GM13977 (cell line): ENCODE measurements around the gene RPN2.

Source experiments
- DNase-seq: peaks from one replicate; pipeline ENCODE4 v3.0.0; 2012; ENCODE audit warnings: low spot score
- CTCF ChIP-seq: IDR thresholded peaks from 2 replicates; pipeline ENCODE4 v1.5.1; 2012; ENCODE audit warnings: mild to moderate bottlenecking, control low read depth; ENCODE audit not compliant: insufficient read depth; ENCODE audit errors: extremely low read depth, missing control alignments
- in situ Hi-C: fragments of 300-500 bp; cut with MboI; formaldehyde crosslinking; loops from one replicate; pipeline ENCODE4 v1.12.0; 2022; ENCODE audit warnings: low sequenced_read_pairs, low pct_unique_long_range_greater_than_20kb, mixed read lengths, inconsistent platforms; ENCODE audit not compliant: unreplicated experiment

RPN2 gene

GRCh38 chr20:37207171-37207570 lies 28.0 kb downstream of the RPN2 start:
- DNase-seq, result no peak
- in situ Hi-C loops, result no loop called here
- no peak for TF ChIP-seq CTCF

GRCh38 chr20:37209193-37209592 lies 30.1 kb downstream of the RPN2 start:
- no peak for TF ChIP-seq CTCF
- DNase-seq, result no peak
- in situ Hi-C loops, result no loop called here

- TF ChIP-seq CTCF, result no peak
- in situ Hi-C loops, result no loop called here
- no peak for DNase-seq
Measured at GRCh38 chr20:37209661-37210314, 30.7 kb downstream of the RPN2 start.

- TF ChIP-seq CTCF, result no peak
- in situ Hi-C loops, result no loop called here
- DNase-seq, result no peak
Measured at GRCh38 chr20:37218441-37218840, 39.3 kb downstream of the RPN2 start.

GRCh38 chr20:37218976-37219375 lies 39.8 kb downstream of the RPN2 start:
- no peak for DNase-seq
- in situ Hi-C loops, result no loop called here
- no peak for TF ChIP-seq CTCF

GRCh38 chr20:37219751-37220668 lies 40.9 kb downstream of the RPN2 start:
- in situ Hi-C loops, result no loop called here
- DNase-seq, result no peak
- no peak for TF ChIP-seq CTCF
